Measurements from ENCODE around the gene CPHXL.

CPHXL gene

DNA sequence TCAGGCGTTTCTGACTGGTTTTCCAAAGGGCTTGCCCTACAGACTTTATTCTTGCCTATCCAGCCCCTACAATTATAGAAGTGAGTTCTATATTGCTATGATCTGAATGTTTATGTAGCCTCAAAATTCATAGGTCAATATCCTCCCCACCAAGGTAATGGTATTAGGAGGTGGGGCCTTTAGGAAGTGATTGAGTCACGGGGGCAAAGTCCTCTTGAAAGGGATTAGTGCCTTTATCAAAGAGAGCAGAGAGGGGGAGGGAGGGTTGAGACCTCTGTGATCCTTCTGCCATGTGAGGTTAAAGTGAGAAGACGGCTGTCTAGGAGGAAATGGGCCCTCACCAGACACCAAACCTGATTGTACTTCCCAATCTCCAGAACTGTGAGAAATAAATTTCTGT is 931 bp upstream of the CPHXL start:
- no peak for DNase-seq (ENCODE audit: extremely low read depth, insufficient read length)
- Histone ChIP-seq H3K4me3 (replicated peaks; ENCODE audit: low read depth, low read length) (no peak overlapping the region), H3K36me3 (ENCODE audit: control insufficient read depth, insufficient read depth, low read length) (no peaks in the 10 kb centered on the region), H3K27me3 (replicated peaks; ENCODE audit: control insufficient read depth, insufficient read depth, low read length) (no peaks in the 10 kb centered on the region)
- TF ChIP-seq, protein P1, sequence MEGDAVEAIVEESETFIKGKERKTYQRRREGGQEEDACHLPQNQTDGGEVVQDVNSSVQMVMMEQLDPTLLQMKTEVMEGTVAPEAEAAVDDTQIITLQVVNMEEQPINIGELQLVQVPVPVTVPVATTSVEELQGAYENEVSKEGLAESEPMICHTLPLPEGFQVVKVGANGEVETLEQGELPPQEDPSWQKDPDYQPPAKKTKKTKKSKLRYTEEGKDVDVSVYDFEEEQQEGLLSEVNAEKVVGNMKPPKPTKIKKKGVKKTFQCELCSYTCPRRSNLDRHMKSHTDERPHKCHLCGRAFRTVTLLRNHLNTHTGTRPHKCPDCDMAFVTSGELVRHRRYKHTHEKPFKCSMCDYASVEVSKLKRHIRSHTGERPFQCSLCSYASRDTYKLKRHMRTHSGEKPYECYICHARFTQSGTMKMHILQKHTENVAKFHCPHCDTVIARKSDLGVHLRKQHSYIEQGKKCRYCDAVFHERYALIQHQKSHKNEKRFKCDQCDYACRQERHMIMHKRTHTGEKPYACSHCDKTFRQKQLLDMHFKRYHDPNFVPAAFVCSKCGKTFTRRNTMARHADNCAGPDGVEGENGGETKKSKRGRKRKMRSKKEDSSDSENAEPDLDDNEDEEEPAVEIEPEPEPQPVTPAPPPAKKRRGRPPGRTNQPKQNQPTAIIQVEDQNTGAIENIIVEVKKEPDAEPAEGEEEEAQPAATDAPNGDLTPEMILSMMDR (IDR thresholded peaks at IDR 0.05; ENCODE audit: insufficient read depth, low read length, poor library complexity, severe bottlenecking): no peak

DNA sequence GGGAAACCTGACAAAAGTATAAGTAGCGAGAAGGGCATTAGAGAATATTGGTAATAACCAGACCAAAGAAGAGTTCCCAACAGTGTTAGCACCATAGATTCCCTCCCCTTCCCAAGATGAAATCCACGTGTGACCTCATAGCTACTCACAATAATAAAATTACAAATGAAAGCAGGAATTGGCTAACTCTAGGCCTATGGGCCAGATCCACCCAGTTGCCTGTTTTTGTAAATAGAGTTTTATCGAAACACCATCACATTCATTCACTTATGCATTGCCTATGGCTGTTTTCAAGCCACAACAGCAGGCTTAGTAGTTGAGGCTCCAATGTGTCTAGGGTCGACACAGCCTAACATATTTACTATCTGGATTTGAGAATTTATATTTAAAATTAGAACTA is 7.8 kb downstream of the CPHXL start:
- Histone ChIP-seq H3K36me3 (ENCODE audit: control insufficient read depth, insufficient read depth, low read length) (no peaks in the 10 kb centered on the region), H3K4me3 (replicated peaks; ENCODE audit: low read depth, low read length) (no peak overlapping the region), H3K27me3 (replicated peaks; ENCODE audit: control insufficient read depth, insufficient read depth, low read length) (no peaks in the 10 kb centered on the region)
- TF ChIP-seq, protein P1 (IDR thresholded peaks at IDR 0.05; ENCODE audit: insufficient read depth, low read length, poor library complexity, severe bottlenecking): no peak
- DNase-seq (ENCODE audit: extremely low read depth, insufficient read length): no peak

DNA sequence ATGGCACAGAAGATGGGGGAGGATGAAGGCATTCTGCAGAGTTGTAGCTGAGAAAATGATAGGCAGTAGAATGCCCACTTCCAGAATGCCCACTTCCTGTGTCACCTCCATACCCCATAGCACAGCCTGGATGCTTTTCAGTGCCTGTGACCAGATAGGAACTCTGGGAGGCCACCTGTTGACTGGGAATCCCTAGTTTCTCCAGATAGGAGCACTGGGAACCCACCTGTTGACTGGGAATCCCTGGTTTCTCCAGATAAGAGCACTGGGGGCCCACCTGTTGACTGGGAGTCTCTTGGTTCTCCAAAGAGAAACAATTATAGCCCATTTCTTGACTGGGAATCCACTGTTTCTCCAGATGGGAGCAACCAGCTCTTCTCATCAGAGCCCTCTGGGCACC is 11.6 kb downstream of the CPHXL start:
- no peak for DNase-seq (ENCODE audit: extremely low read depth, insufficient read length)
- Histone ChIP-seq H3K27me3 (replicated peaks; ENCODE audit: control insufficient read depth, insufficient read depth, low read length) (no peaks in the 10 kb centered on the region), H3K4me3 (replicated peaks; ENCODE audit: low read depth, low read length) (no peak overlapping the region), H3K36me3 (ENCODE audit: control insufficient read depth, insufficient read depth, low read length) (no peaks in the 10 kb centered on the region)
- TF ChIP-seq, protein P1 (IDR thresholded peaks at IDR 0.05; ENCODE audit: insufficient read depth, low read length, poor library complexity, severe bottlenecking): no peak

DNA sequence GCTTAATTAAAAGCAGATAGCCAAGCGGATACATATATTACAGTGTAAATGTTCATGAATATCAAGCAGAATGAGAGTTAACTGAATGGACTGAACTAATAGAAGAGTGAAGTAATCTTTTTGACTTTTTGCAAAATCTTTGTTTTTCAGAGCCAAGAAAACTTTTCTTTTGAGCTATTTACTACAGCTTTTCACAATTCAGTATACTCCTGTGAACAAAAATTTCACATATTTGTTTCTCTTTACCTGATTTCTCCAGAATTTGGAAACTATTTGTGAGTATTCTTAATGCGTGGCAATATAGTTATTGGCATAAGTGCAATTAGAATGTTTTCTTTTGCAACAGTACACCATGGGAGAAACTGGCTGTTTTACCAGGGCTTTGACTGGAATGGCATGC is 15.9 kb downstream of the CPHXL start:
- no peak overlapping the region for H3K4me3 ChIP-seq (replicated peaks; ENCODE audit: low read depth, low read length)
- DNase-seq (ENCODE audit: extremely low read depth, insufficient read length): no peak

DNA sequence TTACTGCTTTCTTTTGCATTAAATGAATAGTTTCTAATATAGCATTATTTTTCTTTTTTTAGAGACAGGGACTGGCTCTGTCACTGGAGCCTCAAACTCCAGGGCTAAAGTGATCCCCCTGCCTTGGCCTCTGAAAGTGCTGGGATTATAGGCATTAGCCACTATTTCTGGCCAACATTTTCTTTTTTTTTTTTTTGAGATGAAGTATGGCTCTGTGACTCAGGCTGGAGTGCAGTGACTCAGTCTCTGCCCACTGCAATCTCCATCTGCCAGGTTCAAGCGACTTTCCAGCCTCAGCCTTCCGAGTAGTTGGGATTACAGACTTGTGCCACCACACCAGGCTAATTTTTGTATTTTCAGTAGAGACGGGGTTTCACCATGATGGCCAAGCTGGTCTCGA is 23.0 kb downstream of the CPHXL start:
- Histone ChIP-seq H3K4me3 (replicated peaks; ENCODE audit: low read depth, low read length) (no peak overlapping the region), H3K36me3 (ENCODE audit: control insufficient read depth, insufficient read depth, low read length) (no peaks in the 10 kb centered on the region), H3K27me3 (replicated peaks; ENCODE audit: control insufficient read depth, insufficient read depth, low read length) (no peaks in the 10 kb centered on the region)
- DNase-seq (ENCODE audit: extremely low read depth, insufficient read length): no peak
- TF ChIP-seq, protein P1 (IDR thresholded peaks at IDR 0.05; ENCODE audit: insufficient read depth, low read length, poor library complexity, severe bottlenecking): no peak

More for the DNA sequence above, 15.9 kb downstream of the CPHXL start:
- Histone ChIP-seq H3K36me3 (ENCODE audit: control insufficient read depth, insufficient read depth, low read length) (no peaks in the 10 kb centered on the region), H3K27me3 (replicated peaks; ENCODE audit: control insufficient read depth, insufficient read depth, low read length) (no peaks in the 10 kb centered on the region)
- TF ChIP-seq, protein P1 (IDR thresholded peaks at IDR 0.05; ENCODE audit: insufficient read depth, low read length, poor library complexity, severe bottlenecking): no peak

DNA sequence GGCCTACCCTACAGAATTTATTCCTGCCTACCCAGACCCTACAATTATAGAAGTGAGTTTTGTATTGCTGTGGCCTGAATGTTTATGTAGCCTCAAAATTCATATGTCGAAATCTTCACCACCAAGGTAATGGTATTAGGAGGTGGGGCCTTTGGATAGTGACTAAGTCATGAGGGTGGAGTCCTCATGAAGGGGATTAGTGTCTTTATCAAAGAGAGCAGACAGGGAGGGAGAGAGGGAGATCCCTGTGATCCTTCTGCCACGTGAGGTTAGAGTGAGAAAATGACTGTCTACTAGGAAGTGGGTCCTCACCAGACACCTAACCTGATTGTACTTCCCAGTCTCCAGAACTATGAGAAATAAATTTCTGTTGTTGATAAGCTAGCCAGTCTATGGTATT is 24.0 kb downstream of the CPHXL start:
- H3K36me3 ChIP-seq (ENCODE audit: control insufficient read depth, insufficient read depth, low read length): no peaks in the 10 kb centered on the region
- DNase-seq (ENCODE audit: extremely low read depth, insufficient read length): no peak
- TF ChIP-seq, protein P1 (IDR thresholded peaks at IDR 0.05; ENCODE audit: insufficient read depth, low read length, poor library complexity, severe bottlenecking): no peak
- H3K27me3 ChIP-seq (replicated peaks; ENCODE audit: control insufficient read depth, insufficient read depth, low read length): no peaks in the 10 kb centered on the region
- no peak overlapping the region for H3K4me3 ChIP-seq (replicated peaks; ENCODE audit: low read depth, low read length)
